ENCODE measurements around the gene CABLES1. TPM values are rescaled to one million over a fixed set of nuclear protein-coding genes. Genes with fewer than 3 reads are reported as not detected.

The CABLES1 gene
- total RNA-seq, 2 experiments from 2014 or later, result 1.2 to 1.4 TPM

- ATAC-seq (ENCODE audit: low read depth), result no peak
- POLR2A ChIA-PET, result no interaction called here
- DNase-seq, result no peak
- H3K27me3 Mint-ChIP-seq, result peaks cover 17% of the 10 kb centered on the region
- peaks cover 11% of the 10 kb centered on the region for H3K9me3 Mint-ChIP-seq
- H3K4me3 Mint-ChIP-seq, result no peak overlapping the region
- H3K36me3 Mint-ChIP-seq, result peaks cover 17% of the 10 kb centered on the region
- H3K27ac Mint-ChIP-seq, result no peak overlapping the region
- peaks cover 11% of the 10 kb centered on the region for H3K4me1 Mint-ChIP-seq
Measured at GRCh38 chr18:23205980-23206379, 70.7 kb downstream of the CABLES1 start.

- ATAC-seq (ENCODE audit: low read depth), result peak; percentile 37
- H3K4me3 Mint-ChIP-seq, result no peak overlapping the region
- no peak for DNase-seq
- POLR2A ChIA-PET, result no interaction called here
- H3K27ac Mint-ChIP-seq, result no peak overlapping the region
- peaks cover 11% of the 10 kb centered on the region for H3K9me3 Mint-ChIP-seq
- H3K27me3 Mint-ChIP-seq, result peaks cover 13% of the 10 kb centered on the region
- peaks cover 17% of the 10 kb centered on the region for H3K36me3 Mint-ChIP-seq
- H3K4me1 Mint-ChIP-seq, result peaks cover 11% of the 10 kb centered on the region
Measured at GRCh38 chr18:23207191-23207955, 72.1 kb downstream of the CABLES1 start.

GRCh38 chr18:23207994-23208393 lies 72.7 kb downstream of the CABLES1 start:
- POLR2A ChIA-PET, result no interaction called here
- Mint-ChIP-seq H3K4me1 (peaks cover 10% of the 10 kb centered on the region), H3K27ac (no peak overlapping the region), H3K4me3 (no peak overlapping the region), H3K27me3 (peaks cover 11% of the 10 kb centered on the region), H3K36me3 (peaks cover 16% of the 10 kb centered on the region), H3K9me3 (peaks cover 11% of the 10 kb centered on the region)
- no peak for DNase-seq
- ATAC-seq (ENCODE audit: low read depth), result no peak

GRCh38 chr18:23208600-23208999 lies 73.3 kb downstream of the CABLES1 start:
- POLR2A ChIA-PET, result no interaction called here
- ATAC-seq (ENCODE audit: low read depth) (no peak), DNase-seq (no peak)
- Mint-ChIP-seq H3K36me3 (peaks cover 14% of the 10 kb centered on the region), H3K9me3 (peaks cover 11% of the 10 kb centered on the region), H3K27me3 (peaks cover 11% of the 10 kb centered on the region), H3K4me3 (no peak overlapping the region), H3K27ac (no peak overlapping the region), H3K4me1 (peaks cover 8% of the 10 kb centered on the region)

- DNase-seq, result no peak
- POLR2A ChIA-PET, result no interaction called here
- peaks cover 9% of the 10 kb centered on the region for H3K27me3 Mint-ChIP-seq
- peaks cover 8% of the 10 kb centered on the region for H3K4me1 Mint-ChIP-seq
- no peak for ATAC-seq (ENCODE audit: low read depth)
- peaks cover 11% of the 10 kb centered on the region for H3K9me3 Mint-ChIP-seq
- H3K4me3 Mint-ChIP-seq, result no peak overlapping the region
- H3K36me3 Mint-ChIP-seq, result peaks cover 14% of the 10 kb centered on the region
- no peak overlapping the region for H3K27ac Mint-ChIP-seq
Measured at GRCh38 chr18:23209031-23209430, 73.7 kb downstream of the CABLES1 start.

- H3K36me3 Mint-ChIP-seq, result peaks cover 12% of the 10 kb centered on the region
- H3K4me1 Mint-ChIP-seq, result peaks cover 8% of the 10 kb centered on the region
- H3K9me3 Mint-ChIP-seq, result peaks cover 9% of the 10 kb centered on the region
- H3K27ac Mint-ChIP-seq, result no peak overlapping the region
- H3K4me3 Mint-ChIP-seq, result no peak overlapping the region
- POLR2A ChIA-PET, result no interaction called here
- peaks cover 4% of the 10 kb centered on the region for H3K27me3 Mint-ChIP-seq
- no peak for DNase-seq
- ATAC-seq (ENCODE audit: low read depth), result no peak
Measured at GRCh38 chr18:23209796-23210195, 74.5 kb downstream of the CABLES1 start.

GRCh38 chr18:23210526-23210925 lies 75.2 kb downstream of the CABLES1 start:
- Mint-ChIP-seq H3K27ac (no peak overlapping the region), H3K4me1 (peaks cover 8% of the 10 kb centered on the region), H3K27me3 (peaks cover 4% of the 10 kb centered on the region), H3K4me3 (no peak overlapping the region), H3K9me3 (peaks cover 7% of the 10 kb centered on the region), H3K36me3 (peaks cover 12% of the 10 kb centered on the region)
- POLR2A ChIA-PET, result interaction anchor here (0.8 kb wide), 1 partner anchor 11 kb away, joined by 3 read pairs; no protein-coding TSS in a partner anchor
- no peak for DNase-seq
- no peak for ATAC-seq (ENCODE audit: low read depth)

GRCh38 chr18:23211146-23211545 lies 75.9 kb downstream of the CABLES1 start:
- ATAC-seq (ENCODE audit: low read depth), result no peak
- peaks cover 6% of the 10 kb centered on the region for H3K9me3 Mint-ChIP-seq
- POLR2A ChIA-PET, result interaction anchor here (0.8 kb wide), 1 partner anchor 11 kb away, joined by 3 read pairs; no protein-coding TSS in a partner anchor

GRCh38 chr18:23212161-23212560 lies 76.9 kb downstream of the CABLES1 start:
- H3K36me3 Mint-ChIP-seq, result peaks cover 10% of the 10 kb centered on the region
- POLR2A ChIA-PET, result no interaction called here
- no peak for ATAC-seq (ENCODE audit: low read depth)
- H3K4me3 Mint-ChIP-seq, result no peak overlapping the region
- H3K27ac Mint-ChIP-seq, result no peak overlapping the region
- H3K27me3 Mint-ChIP-seq, result peaks cover 5% of the 10 kb centered on the region
- DNase-seq, result no peak
- H3K9me3 Mint-ChIP-seq, result peaks cover 6% of the 10 kb centered on the region
- peaks cover 5% of the 10 kb centered on the region for H3K4me1 Mint-ChIP-seq

More at GRCh38 chr18:23211146-23211545, 75.9 kb downstream of the CABLES1 start:
- Mint-ChIP-seq H3K4me1 (peaks cover 8% of the 10 kb centered on the region), H3K27ac (no peak overlapping the region), H3K4me3 (no peak overlapping the region), H3K36me3 (peaks cover 12% of the 10 kb centered on the region), H3K27me3 (peaks cover 5% of the 10 kb centered on the region)
- no peak for DNase-seq

- POLR2A ChIA-PET, result no interaction called here
- DNase-seq, result no peak
- H3K27me3 Mint-ChIP-seq, result peaks cover 5% of the 10 kb centered on the region
Measured at GRCh38 chr18:23213200-23213599, 77.9 kb downstream of the CABLES1 start.

GRCh38 chr18:23217781-23218180 lies 82.5 kb downstream of the CABLES1 start:
- no peaks in the 10 kb centered on the region for H3K4me1 Mint-ChIP-seq
- no peaks in the 10 kb centered on the region for H3K9me3 Mint-ChIP-seq
- POLR2A ChIA-PET, result no interaction called here
- no peak overlapping the region for H3K4me3 Mint-ChIP-seq
- DNase-seq (no peak), ATAC-seq (ENCODE audit: low read depth) (no peak)
- no peak overlapping the region for H3K27ac Mint-ChIP-seq
- H3K36me3 Mint-ChIP-seq, result no peaks in the 10 kb centered on the region
- peaks cover 4% of the 10 kb centered on the region for H3K27me3 Mint-ChIP-seq

More at GRCh38 chr18:23213200-23213599, 77.9 kb downstream of the CABLES1 start:
- Mint-ChIP-seq H3K4me1 (peaks cover 1% of the 10 kb centered on the region), H3K27ac (no peak overlapping the region), H3K9me3 (peaks cover 3% of the 10 kb centered on the region), H3K4me3 (no peak overlapping the region), H3K36me3 (peaks cover 6% of the 10 kb centered on the region)
- no peak for ATAC-seq (ENCODE audit: low read depth)

GRCh38 chr18:23220355-23220754 lies 85.1 kb downstream of the CABLES1 start:
- H3K4me1 Mint-ChIP-seq, result peaks cover 2% of the 10 kb centered on the region
- H3K9me3 Mint-ChIP-seq, result no peaks in the 10 kb centered on the region
- POLR2A ChIA-PET, result interaction anchor here (0.5 kb wide), 1 partner anchor 15 kb away, joined by 4 read pairs; no protein-coding TSS in a partner anchor

GRCh38 chr18:23223641-23224040 lies 88.4 kb downstream of the CABLES1 start:
- H3K27me3 Mint-ChIP-seq, result peaks cover 1% of the 10 kb centered on the region
- H3K4me1 Mint-ChIP-seq, result peaks cover 11% of the 10 kb centered on the region
- H3K36me3 Mint-ChIP-seq, result peaks cover 1% of the 10 kb centered on the region
- no peak overlapping the region for H3K27ac Mint-ChIP-seq
- ATAC-seq (ENCODE audit: low read depth), result no peak
- POLR2A ChIA-PET, result no interaction called here
- H3K4me3 Mint-ChIP-seq, result no peak overlapping the region
- peaks cover 3% of the 10 kb centered on the region for H3K9me3 Mint-ChIP-seq
- no peak for DNase-seq

More at GRCh38 chr18:23220355-23220754, 85.1 kb downstream of the CABLES1 start:
- Mint-ChIP-seq H3K27me3 (peaks cover 5% of the 10 kb centered on the region), H3K27ac (no peak overlapping the region), H3K4me3 (no peak overlapping the region), H3K36me3 (no peaks in the 10 kb centered on the region)
- ATAC-seq (ENCODE audit: low read depth), result no peak
- DNase-seq, result no peak

GRCh38 chr18:23225503-23225902 lies 90.2 kb downstream of the CABLES1 start:
- H3K9me3 Mint-ChIP-seq, result peaks cover 5% of the 10 kb centered on the region
- POLR2A ChIA-PET, result no interaction called here
- H3K4me1 Mint-ChIP-seq, result peaks cover 21% of the 10 kb centered on the region
- no peak overlapping the region for H3K4me3 Mint-ChIP-seq
- H3K36me3 Mint-ChIP-seq, result peaks cover 4% of the 10 kb centered on the region
- DNase-seq (no peak), ATAC-seq (ENCODE audit: low read depth) (no peak)
- peaks cover 1% of the 10 kb centered on the region for H3K27me3 Mint-ChIP-seq
- no peak overlapping the region for H3K27ac Mint-ChIP-seq

Measured in activated naive CD8-positive, alpha-beta T cell treated with anti-CD3 and anti-CD28 coated beads, Interleukin-2, amount 10 ng/mL, durations not matched to agents 7 days and 5 days (primary cell).